CD14-positive monocyte (primary cell): ENCODE measurements around the gene RAPGEF6. TPM values are rescaled to one million over a fixed set of nuclear protein-coding genes. Genes with fewer than 3 reads are reported as not detected.

ENCODE experiments used
- DNase-seq, 3 donors: peaks; one replicate each; pipeline ENCODE4 v3.0.0-alpha.2; 2011 to 2022
- H2AFZ ChIP-seq: 2 replicates; pipeline ENCODE4 v1.6.0; 2012; ENCODE audit warnings: mild to moderate bottlenecking, low read depth, low read length, inconsistent platforms; ENCODE audit not compliant: insufficient read depth, poor library complexity, severe bottlenecking
- H3K27ac ChIP-seq, 2 donors: 1 replicate in 1 of 2; 2 replicates in 1 of 2; pipeline ENCODE4 v1.5.1; 2012 to 2013; ENCODE audit warnings: low read length in 2 of 2, control low read depth in 1 of 2, inconsistent platforms in 1 of 2, low read depth in 1 of 2, mild to moderate bottlenecking in 1 of 2
- H3K27me3 ChIP-seq, 2 donors: one replicate each; pipeline versions ENCODE4 v1.6.0 to v1.6.1; 2011 to 2013; ENCODE audit warnings: low read length in 2 of 2; ENCODE audit not compliant: control insufficient read depth in 2 of 2, insufficient read depth in 2 of 2
- H3K36me3 ChIP-seq, 2 donors: replicated peaks in 1 of 2; 1 replicate in 1 of 2; 2 replicates in 1 of 2; pipeline versions ENCODE4 v1.5.1 to v1.6.1; 2012 to 2013; ENCODE audit warnings: low read length in 2 of 2, control low read depth in 1 of 2, inconsistent platforms in 1 of 2, mild to moderate bottlenecking in 1 of 2; ENCODE audit not compliant: insufficient read depth in 2 of 2, control insufficient read depth in 1 of 2
- H3K4me1 ChIP-seq, 2 donors: 1 replicate in 1 of 2; 2 replicates in 1 of 2; pipeline versions ENCODE4 v1.5.1 to v1.6.1; 2012 to 2013; ENCODE audit warnings: low read length in 2 of 2, control low read depth in 1 of 2, inconsistent platforms in 1 of 2, mild to moderate bottlenecking in 1 of 2, moderate library complexity in 1 of 2; ENCODE audit not compliant: insufficient read depth in 2 of 2, control insufficient read depth in 1 of 2
- H3K4me2 ChIP-seq: replicated peaks from 2 replicates; pipeline ENCODE3; 2012; ENCODE audit warnings: low read length, moderate library complexity, mild to moderate bottlenecking; ENCODE audit not compliant: poor library complexity, severe bottlenecking; ENCODE audit errors: extremely low read depth
- H3K4me3 ChIP-seq, 3 experiments: fragments of 200-600 bp in 1 of 3; sonication (generic) in 1 of 3; replicated peaks in 1 of 3; 1 replicate in 2 of 3; 2 replicates in 1 of 3; pipeline ENCODE4 v1.5.1; 2011 to 2013; ENCODE audit warnings: low read length in 3 of 3, mild to moderate bottlenecking in 3 of 3, control low read depth in 2 of 3, low read depth in 2 of 3, inconsistent platforms in 1 of 3, moderate library complexity in 1 of 3
- H3K79me2 ChIP-seq: 2 replicates; pipeline ENCODE4 v1.6.0; 2012; ENCODE audit warnings: mild to moderate bottlenecking, control low read depth, inconsistent platforms, low read length, moderate library complexity; ENCODE audit not compliant: insufficient read depth
- H3K9ac ChIP-seq: 2 replicates; pipeline ENCODE4 v1.6.0; 2017; ENCODE audit warnings: low read length, mild to moderate bottlenecking; ENCODE audit not compliant: insufficient read depth, poor library complexity, severe bottlenecking
- H3K9me3 ChIP-seq, 2 donors: replicated peaks in 1 of 2; 1 replicate in 1 of 2; 2 replicates in 1 of 2; pipeline versions ENCODE4 v1.5.1 to v1.6.1; 2012 to 2013; ENCODE audit warnings: low read length in 2 of 2, control low read depth in 1 of 2; ENCODE audit not compliant: control insufficient read depth in 1 of 2, insufficient read depth in 1 of 2
- H4K20me1 ChIP-seq: 2 replicates; pipeline ENCODE4 v1.6.0; 2012; ENCODE audit warnings: mild to moderate bottlenecking, low read length, control low read depth, moderate library complexity; ENCODE audit not compliant: insufficient read depth
- H3K27ac Mint-ChIP-seq, 7 donors: one replicate each; pipeline ENCODE4 v1.8.0; 2020; ENCODE audit warnings: mild to moderate bottlenecking in 7 of 7, mixed read lengths in 7 of 7, moderate library complexity in 6 of 7, inconsistent platforms in 2 of 7
- H3K27me3 Mint-ChIP-seq, 3 donors: one replicate each; pipeline ENCODE4 v1.8.0; 2021 to 2022; ENCODE audit warnings: low read depth in 3 of 3, mild to moderate bottlenecking in 3 of 3, mixed read lengths in 3 of 3, moderate library complexity in 3 of 3, inconsistent platforms in 1 of 3
- H3K36me3 Mint-ChIP-seq, 2 donors: one replicate each; pipeline ENCODE4 v1.8.0; 2020; ENCODE audit warnings: mixed read lengths in 2 of 2, inconsistent platforms in 1 of 2, mild to moderate bottlenecking in 1 of 2
- H3K4me1 Mint-ChIP-seq: one replicate; pipeline ENCODE4 v1.8.0; 2020; ENCODE audit warnings: mild to moderate bottlenecking, mixed read lengths
- H3K4me3 Mint-ChIP-seq, 2 donors: one replicate each; pipeline ENCODE4 v1.8.0; 2020; ENCODE audit warnings: mild to moderate bottlenecking in 2 of 2, mixed read lengths in 2 of 2, moderate library complexity in 1 of 2
- H3K9me3 Mint-ChIP-seq, 7 donors: one replicate each; pipeline ENCODE4 v1.8.0; 2020 to 2022; ENCODE audit warnings: mixed read lengths in 7 of 7, mild to moderate bottlenecking in 6 of 7, moderate library complexity in 6 of 7, inconsistent platforms in 2 of 7
- CTCF ChIP-seq: fragments of 200-600 bp; IDR thresholded peaks from one replicate; pipeline ENCODE4 v1.8.0; 2022; ENCODE audit warnings: antibody characterized with exemption, mild to moderate bottlenecking
- WGBS: methylation state at CpG from one replicate; pipeline ENCODE4 v1.1.5; 2013; ENCODE audit warnings: missing lambda C conversion rate; ENCODE audit not compliant: insufficient coverage; 5-methylcytosine and 5-hydroxymethylcytosine counted together
- intact Hi-C, 2 donors: fragments of 100-400 bp; cut with micrococcal nuclease; formaldehyde crosslinking; loops; one replicate each; pipeline versions ENCODE4 v1.15.0 to v1.15.1; 2023
- polyA plus RNA-seq, 3 donors: library from polyadenylated mRNA; depleted of rRNA in 1 of 3; unstranded in 2 of 3; stranded (reverse) in 1 of 3; fragments of 300-500 nt in 2 of 3; fragments of >200 nt in 1 of 3; fragmentation: Illumina TruSeq in 2 of 3; gene quantifications; 1 replicate in 2 of 3; 2 replicates in 1 of 3; pipeline ENCODE4 v1.2.3, GENCODE V29; 2012 to 2021

The RAPGEF6 gene
- polyA plus RNA-seq, 3 donors, result 2.9 to 4.8 (median 4.8) TPM

- intact Hi-C loops, result loop anchor here (5.0 to 10.0 kb wide), 4 partner anchors 102 to 217 kb away; partner anchors contain the start of gene CDC42SE2 (in 1 of the 2)
- Mint-ChIP-seq H3K36me3 (peaks cover 8 to 17% of the 10 kb centered on the region in 2 donors), H3K4me1 (peaks cover 62% of the 10 kb centered on the region), H3K9me3 (peaks cover 0 to 2% (median 0%) of the 10 kb centered on the region in 7 donors), H3K27ac (peak overlapping the region; percentile 95 to 99 (median 97)), H3K27me3 (no peaks in the 10 kb centered on the region), H3K4me3 (peak overlapping the region; percentile 58 to 74)
- no peak for TF ChIP-seq CTCF
- peak; percentile 85 to 94 (median 92) for DNase-seq
- peaks cover 98% of the 10 kb centered on the region for H3K79me2 ChIP-seq
- peaks cover 45 to 50% of the 10 kb centered on the region in 2 donors for H3K4me1 ChIP-seq
- H2AFZ ChIP-seq, result no peak overlapping the region
- no peaks in the 10 kb centered on the region for H3K9me3 ChIP-seq
- H3K27ac ChIP-seq, result peak overlapping the region; percentile 83 to 93
- peaks cover 6% of the 10 kb centered on the region for H4K20me1 ChIP-seq
- H3K36me3 ChIP-seq, result peaks cover 0 to 5% of the 10 kb centered on the region in 2 donors
- peak overlapping the region in 1 of 3 experiments; percentile 45 for H3K4me3 ChIP-seq
- H3K4me2 ChIP-seq, result peak overlapping the region; percentile 50
- H3K9ac ChIP-seq, result peak overlapping the region; percentile 63
- WGBS, result 0% methylated on average over 5 of the region's 7 CpGs
- H3K27me3 ChIP-seq, result no peaks in the 10 kb centered on the region
Observed at GRCh38 chr5:131379723-131380122, 255.3 kb downstream of the RAPGEF6 start.

- Histone ChIP-seq H3K9ac (peak overlapping the region; percentile 63), H4K20me1 (no peaks in the 10 kb centered on the region), H3K79me2 (peaks cover 98% of the 10 kb centered on the region), H3K36me3 (no peaks in the 10 kb centered on the region), H3K4me2 (peak overlapping the region; percentile 50), H3K27ac (peak overlapping the region; percentile 83 to 93), H3K4me3 (peak overlapping the region in 1 of 3 experiments; percentile 45), H3K9me3 (no peaks in the 10 kb centered on the region), H3K27me3 (no peaks in the 10 kb centered on the region), H2AFZ (no peak overlapping the region), H3K4me1 (peaks cover 45 to 50% of the 10 kb centered on the region in 2 donors)
- Mint-ChIP-seq H3K4me1 (peaks cover 62% of the 10 kb centered on the region), H3K27ac (peak overlapping the region; percentile 95 to 99 (median 97)), H3K4me3 (no peak overlapping the region), H3K27me3 (no peaks in the 10 kb centered on the region), H3K36me3 (peaks cover 8 to 19% of the 10 kb centered on the region in 2 donors), H3K9me3 (peaks cover 0 to 2% (median 0%) of the 10 kb centered on the region in 7 donors)
- TF ChIP-seq CTCF, result no peak
- intact Hi-C loops, result no loop called here
- DNase-seq, result peak; percentile 27 to 63 (median 34)
Observed at GRCh38 chr5:131378721-131379541, 256.1 kb downstream of the RAPGEF6 start.
